D721Med (cell line): Measurements from ENCODE around the gene AKT3.

Source experiments
- DNase-seq: peaks from one replicate; pipeline ENCODE4 v3.0.0; 2011; ENCODE audit warnings: low spot score; ENCODE audit not compliant: insufficient read length
- FAIRE-seq: peaks from 2 replicates; lab custom pipeline; 2011; peaks lifted over from hg19 to GRCh38; lab: Jason Lieb, UNC
- TF ChIP-seq, protein P1 (sequence below): IDR thresholded peaks from 2 replicates; pipeline ENCODE4 v1.5.1; 2012; ENCODE audit warnings: mild to moderate bottlenecking, control low read depth; ENCODE audit not compliant: insufficient read depth; ENCODE audit errors: missing control alignments

The AKT3 gene

DNA sequence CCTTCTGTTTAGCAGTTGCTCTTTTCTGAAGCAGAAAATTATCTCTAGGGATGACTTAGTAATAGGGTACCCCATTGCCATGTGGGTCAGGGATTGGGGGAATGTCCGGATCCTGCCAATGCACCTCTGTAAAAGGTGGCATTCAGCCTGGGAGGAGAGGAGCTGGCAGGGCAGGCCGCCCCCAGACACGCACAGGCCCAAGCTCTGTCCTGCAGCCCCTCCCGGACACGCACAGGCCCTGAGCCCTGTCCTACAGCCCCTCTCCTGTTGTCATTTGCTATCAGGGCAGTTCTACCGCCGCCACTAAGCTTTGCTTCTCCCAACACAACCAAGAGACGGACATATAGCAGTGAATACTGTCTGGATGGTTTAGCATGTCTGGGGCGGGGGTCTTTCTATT is 375.1 kb downstream of the AKT3 start:
- FAIRE-seq (no peak), DNase-seq (no peak)
- TF ChIP-seq, protein P1, sequence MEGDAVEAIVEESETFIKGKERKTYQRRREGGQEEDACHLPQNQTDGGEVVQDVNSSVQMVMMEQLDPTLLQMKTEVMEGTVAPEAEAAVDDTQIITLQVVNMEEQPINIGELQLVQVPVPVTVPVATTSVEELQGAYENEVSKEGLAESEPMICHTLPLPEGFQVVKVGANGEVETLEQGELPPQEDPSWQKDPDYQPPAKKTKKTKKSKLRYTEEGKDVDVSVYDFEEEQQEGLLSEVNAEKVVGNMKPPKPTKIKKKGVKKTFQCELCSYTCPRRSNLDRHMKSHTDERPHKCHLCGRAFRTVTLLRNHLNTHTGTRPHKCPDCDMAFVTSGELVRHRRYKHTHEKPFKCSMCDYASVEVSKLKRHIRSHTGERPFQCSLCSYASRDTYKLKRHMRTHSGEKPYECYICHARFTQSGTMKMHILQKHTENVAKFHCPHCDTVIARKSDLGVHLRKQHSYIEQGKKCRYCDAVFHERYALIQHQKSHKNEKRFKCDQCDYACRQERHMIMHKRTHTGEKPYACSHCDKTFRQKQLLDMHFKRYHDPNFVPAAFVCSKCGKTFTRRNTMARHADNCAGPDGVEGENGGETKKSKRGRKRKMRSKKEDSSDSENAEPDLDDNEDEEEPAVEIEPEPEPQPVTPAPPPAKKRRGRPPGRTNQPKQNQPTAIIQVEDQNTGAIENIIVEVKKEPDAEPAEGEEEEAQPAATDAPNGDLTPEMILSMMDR = no peak

DNA sequence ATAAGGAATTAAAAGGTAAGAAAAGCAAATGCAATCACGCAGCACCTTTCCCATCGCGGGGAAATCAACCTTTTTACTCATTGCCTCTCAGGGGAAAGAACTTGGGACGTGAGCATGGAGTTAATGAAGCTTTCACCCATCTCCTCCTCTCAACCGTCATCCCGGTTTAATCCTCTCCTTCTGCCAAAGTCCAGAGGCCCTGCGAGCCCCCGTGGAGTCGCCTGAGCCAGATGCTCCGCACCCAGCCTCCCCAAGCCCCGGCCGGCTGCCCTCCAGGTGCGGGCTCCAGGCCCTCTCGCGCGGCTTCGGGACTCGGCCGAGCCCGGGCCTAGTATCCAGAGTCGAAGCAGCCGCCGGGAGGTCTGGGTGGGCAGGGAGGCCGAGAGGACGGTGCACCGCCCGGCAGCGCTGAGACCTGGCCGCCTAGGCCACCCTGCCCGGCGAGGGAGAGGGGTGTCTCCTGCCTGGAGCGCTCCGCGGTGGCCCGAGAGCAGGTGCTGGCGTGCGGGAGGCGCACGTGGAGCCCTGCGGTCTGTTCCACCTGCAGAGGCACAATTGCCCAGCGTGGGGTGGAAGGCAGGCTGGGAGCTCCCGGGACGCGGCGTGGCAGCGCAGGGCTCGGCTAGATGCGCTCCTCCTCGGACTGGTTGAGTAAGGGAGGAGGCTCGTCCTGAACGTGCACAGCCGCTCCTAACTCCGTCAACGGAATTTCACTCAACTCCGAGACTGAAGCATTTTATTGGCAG is 375.7 kb downstream of the AKT3 start:
- DNase-seq = no peak
- no peak for FAIRE-seq
- TF ChIP-seq, protein P1 = no peak

DNA sequence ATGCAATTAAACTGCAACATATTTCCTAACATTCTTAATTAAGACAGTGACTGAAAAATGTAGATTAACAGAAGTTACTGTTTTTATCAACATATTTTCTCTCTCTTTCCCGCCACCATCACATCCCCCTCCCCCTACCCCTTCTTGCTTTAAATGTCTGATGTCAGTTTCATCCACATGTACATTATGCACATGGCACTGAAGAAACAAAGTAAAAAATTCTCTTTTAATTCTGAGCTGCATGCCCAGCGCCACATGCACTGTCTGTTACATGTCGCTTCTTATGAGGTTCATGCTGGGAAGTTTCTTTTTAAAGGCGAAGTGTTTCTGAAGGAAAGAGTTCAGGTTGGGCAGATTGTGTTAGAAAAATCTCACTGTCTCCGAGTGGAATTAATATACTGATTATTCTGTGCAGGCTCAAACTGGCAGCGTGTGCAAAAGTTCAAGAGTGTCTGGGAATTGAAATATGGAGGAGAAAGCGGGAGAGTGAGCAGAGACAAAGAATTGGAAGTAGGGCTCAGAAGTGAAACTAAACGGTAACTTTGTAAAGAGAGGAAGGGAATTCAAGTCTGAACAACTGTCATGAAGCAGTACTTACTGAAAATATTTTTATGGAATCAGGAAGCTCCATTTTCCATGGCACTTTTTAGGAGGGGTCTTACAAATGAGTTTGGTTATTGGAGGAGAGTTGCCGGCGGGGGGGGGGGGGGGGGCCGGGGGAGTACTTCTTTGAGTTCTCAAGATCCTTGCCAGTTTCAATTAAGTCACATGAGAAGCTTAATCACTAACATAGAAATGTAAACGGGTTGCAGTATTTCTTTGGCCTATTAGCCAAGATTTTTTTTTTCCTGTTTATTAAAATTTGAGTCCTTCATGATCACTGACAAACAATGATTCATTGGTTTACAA is 376.6 kb downstream of the AKT3 start:
- no peak for DNase-seq
- TF ChIP-seq, protein P1 = no peak
- peak; percentile 95 for FAIRE-seq

DNA sequence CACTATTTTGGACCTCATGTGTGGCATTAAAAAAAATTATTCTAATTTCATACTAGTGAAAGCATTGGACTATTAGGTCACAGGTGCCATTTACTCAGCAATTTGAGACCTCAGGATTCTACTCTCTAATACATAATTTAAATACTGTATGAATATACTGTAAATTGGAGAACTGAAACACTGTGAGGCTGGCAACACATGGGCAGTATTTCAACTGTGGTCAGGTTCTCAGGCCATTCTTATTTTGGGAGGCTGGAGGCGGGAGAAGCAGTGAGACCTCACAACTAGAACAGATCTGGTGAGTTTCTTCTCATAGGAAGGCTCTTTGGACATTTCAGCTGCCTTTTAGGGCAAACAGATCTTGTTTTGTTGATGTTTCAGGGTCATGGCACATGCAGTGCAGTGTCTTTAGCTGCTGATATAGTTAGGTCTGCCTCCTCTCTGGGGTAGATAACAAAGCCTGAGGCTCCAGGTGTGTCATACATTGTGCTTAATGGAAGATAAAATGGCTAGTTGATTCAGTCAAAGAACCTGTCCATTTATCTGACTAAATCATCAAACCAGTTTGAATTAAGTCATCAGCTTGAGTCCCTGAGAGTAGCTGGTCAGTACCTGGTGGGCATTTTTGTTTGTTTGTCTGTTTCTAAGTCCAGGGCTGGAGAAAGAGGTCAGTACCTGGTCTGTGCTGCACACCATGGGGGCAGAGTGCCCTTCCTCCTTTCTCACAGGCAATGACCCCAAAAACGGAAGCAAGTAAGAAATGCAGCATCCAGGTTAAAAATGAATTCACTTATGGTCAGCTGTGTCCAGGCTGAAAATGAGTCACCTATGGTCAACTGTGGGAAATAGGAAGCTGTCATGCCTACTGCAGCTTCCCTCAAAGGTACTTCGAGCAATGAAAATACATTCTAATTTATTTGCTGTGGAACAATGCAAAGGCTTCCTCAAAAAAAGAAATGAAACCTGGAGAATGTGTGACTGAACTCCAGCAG is 378.0 kb downstream of the AKT3 start:
- DNase-seq = no peak
- FAIRE-seq = peak; percentile 84
- TF ChIP-seq, protein P1 = no peak

DNA sequence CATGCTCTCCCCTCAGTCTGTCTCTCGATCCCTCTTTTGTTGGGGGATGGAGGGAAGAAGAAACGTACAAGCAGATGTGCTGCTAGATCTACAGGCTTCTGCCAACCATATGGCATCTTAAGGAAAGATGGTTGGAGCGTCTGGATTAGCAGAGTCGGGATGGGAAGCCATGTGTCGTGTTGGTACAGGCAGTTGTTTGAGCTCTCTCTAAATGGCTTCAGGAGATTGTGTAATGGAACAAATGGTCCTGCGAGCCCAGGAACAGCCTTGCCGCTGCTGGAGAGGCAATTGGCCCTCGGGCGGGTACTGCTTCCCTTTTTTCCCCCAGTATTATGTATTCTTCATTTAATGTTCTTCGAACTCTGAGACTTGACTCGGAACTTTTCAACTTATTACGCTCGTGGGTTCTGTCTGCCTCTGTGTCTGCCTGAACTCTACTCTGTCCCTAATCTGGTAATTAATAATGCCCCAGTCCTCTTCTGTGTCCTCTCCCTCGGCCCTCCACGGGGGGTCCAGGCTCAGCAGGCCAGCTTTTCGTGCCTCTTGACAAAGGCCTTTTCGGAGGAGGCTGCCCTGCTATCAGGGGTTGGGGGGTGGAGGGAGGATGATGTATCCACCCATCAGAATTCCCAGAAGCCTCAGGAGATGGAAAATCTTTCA is 378.9 kb downstream of the AKT3 start:
- TF ChIP-seq, protein P1 = no peak
- no peak for DNase-seq
- peak; percentile 99 for FAIRE-seq

DNA sequence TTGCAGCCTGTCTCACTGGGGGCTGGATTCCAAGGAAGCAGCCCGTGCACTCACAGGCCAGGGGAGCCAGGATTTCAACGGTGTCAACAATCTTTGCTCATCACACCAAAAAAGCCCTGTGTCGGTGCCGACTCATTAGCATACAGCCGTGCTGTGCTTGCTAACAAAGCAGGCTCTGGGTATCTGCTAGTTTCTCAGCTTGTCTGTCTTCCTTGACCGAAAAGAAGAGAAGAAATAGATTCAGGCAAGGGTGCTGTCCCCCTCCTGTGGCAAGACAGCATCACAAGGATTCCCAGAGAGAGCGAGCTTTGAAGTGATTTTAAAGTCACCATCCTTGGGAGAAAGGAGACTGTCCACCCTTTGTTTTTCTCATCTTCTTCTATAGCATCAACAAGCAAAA is 379.5 kb downstream of the AKT3 start:
- TF ChIP-seq, protein P1 = peak; percentile 6
- DNase-seq (no peak), FAIRE-seq (no peak)
